A549 (cell line): ENCODE measurements around the gene KCNQ1OT1.

Experiments
- CEBPB ChIP-seq, 2 experiments: fragments of >200 bp in 1 of 2; sonication (Bioruptor Twin) in 1 of 2; formaldehyde crosslinking in 1 of 2; IDR thresholded peaks; 2 replicates each; pipeline ENCODE4 v1.6.1; 2012 to 2016
- POLR2A ChIP-seq: IDR thresholded peaks from 2 replicates; pipeline ENCODE4 v1.6.1; 2012; ENCODE audit warnings: mild to moderate bottlenecking, low read length
- TF ChIP-seq, protein P1 (sequence below): fragments of >200 bp; sonication (Bioruptor Twin); formaldehyde crosslinking; IDR thresholded peaks from 3 replicates; pipeline ENCODE4 v1.5.1; 2016
- TF ChIP-seq, protein P2 (sequence below): fragments of 200-600 bp; sonication (generic); IDR thresholded peaks from 2 replicates; pipeline ENCODE4 v1.6.1; 2016; ENCODE audit warnings: antibody characterized with exemption, mild to moderate bottlenecking, moderate library complexity

DNA sequence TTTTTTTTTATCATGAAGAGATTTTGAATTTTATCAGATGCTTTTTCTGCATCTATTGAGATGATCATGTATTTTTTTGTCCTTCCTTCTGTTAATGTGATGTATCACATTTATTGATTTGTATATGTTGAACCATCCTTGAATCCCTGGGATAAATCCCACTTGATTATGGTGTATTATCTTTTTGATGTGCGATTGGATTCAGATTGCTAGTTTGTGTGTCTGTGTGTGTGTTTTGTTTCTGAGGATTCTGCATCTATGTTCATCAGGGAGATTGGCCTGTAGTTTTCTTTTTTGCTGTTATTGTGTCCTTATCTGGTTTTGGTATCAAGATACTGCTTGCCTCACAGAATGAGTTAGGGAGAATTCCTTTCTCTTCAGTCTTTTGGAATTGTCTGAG, 52.6 kb downstream of the KCNQ1OT1 start:
- TF ChIP-seq POLR2A (no peak), CEBPB (IDR thresholded peaks at IDR 0.05) (no peak)
- TF ChIP-seq, protein P1, sequence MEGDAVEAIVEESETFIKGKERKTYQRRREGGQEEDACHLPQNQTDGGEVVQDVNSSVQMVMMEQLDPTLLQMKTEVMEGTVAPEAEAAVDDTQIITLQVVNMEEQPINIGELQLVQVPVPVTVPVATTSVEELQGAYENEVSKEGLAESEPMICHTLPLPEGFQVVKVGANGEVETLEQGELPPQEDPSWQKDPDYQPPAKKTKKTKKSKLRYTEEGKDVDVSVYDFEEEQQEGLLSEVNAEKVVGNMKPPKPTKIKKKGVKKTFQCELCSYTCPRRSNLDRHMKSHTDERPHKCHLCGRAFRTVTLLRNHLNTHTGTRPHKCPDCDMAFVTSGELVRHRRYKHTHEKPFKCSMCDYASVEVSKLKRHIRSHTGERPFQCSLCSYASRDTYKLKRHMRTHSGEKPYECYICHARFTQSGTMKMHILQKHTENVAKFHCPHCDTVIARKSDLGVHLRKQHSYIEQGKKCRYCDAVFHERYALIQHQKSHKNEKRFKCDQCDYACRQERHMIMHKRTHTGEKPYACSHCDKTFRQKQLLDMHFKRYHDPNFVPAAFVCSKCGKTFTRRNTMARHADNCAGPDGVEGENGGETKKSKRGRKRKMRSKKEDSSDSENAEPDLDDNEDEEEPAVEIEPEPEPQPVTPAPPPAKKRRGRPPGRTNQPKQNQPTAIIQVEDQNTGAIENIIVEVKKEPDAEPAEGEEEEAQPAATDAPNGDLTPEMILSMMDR: no peak
- TF ChIP-seq, protein P2, sequence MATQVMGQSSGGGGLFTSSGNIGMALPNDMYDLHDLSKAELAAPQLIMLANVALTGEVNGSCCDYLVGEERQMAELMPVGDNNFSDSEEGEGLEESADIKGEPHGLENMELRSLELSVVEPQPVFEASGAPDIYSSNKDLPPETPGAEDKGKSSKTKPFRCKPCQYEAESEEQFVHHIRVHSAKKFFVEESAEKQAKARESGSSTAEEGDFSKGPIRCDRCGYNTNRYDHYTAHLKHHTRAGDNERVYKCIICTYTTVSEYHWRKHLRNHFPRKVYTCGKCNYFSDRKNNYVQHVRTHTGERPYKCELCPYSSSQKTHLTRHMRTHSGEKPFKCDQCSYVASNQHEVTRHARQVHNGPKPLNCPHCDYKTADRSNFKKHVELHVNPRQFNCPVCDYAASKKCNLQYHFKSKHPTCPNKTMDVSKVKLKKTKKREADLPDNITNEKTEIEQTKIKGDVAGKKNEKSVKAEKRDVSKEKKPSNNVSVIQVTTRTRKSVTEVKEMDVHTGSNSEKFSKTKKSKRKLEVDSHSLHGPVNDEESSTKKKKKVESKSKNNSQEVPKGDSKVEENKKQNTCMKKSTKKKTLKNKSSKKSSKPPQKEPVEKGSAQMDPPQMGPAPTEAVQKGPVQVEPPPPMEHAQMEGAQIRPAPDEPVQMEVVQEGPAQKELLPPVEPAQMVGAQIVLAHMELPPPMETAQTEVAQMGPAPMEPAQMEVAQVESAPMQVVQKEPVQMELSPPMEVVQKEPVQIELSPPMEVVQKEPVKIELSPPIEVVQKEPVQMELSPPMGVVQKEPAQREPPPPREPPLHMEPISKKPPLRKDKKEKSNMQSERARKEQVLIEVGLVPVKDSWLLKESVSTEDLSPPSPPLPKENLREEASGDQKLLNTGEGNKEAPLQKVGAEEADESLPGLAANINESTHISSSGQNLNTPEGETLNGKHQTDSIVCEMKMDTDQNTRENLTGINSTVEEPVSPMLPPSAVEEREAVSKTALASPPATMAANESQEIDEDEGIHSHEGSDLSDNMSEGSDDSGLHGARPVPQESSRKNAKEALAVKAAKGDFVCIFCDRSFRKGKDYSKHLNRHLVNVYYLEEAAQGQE: no peak
